Measurements from ENCODE around the gene EEFSEC. TPM values are rescaled to one million over a fixed set of nuclear protein-coding genes. Genes with fewer than 3 reads are reported as not detected.

The EEFSEC gene
- total and polyA plus RNA-seq, 2 of the 8 experiments (the other 6 are each of a cell fraction or from before 2014, with no cell fraction given): 13.1 to 19.8 TPM

GRCh38 chr3:128271536-128272332 is 118.5 kb downstream of the EEFSEC start:
- ChIA-PET CTCF (ENCODE audit: partially characterized antibody) (interaction anchor here (0.6 to 6.1 kb wide), 15 partner anchors 10 to 101 kb away, joined by 3 to 48 read pairs (median 7); no protein-coding TSS in a partner anchor), POLR2A (ENCODE audit: partially characterized antibody) (interaction anchor here (1.3 kb wide), 1 partner anchor 10 kb away, joined by 3 read pairs; no protein-coding TSS in a partner anchor)
- H3K23me2 ChIP-seq (ENCODE audit: low read depth, low read length): no peaks in the 10 kb centered on the region
- no peak overlapping the region for H2AFZ ChIP-seq (ENCODE audit: low read length)
- peak in 1 of 2 experiments; percentile 37 for DNase-seq (ENCODE audit: low read depth in 1 of 2, low spot score in 2 of 2)
- peaks cover 6 to 24% (median 14%) of the 10 kb centered on the region in 4 experiments for H3K4me1 ChIP-seq (replicated peaks in 1 of 4; ENCODE audit: control insufficient read depth in 3 of 4, insufficient read depth in 4 of 4, low read length in 3 of 4)
- H4K8ac ChIP-seq (ENCODE audit: extremely low read depth, insufficient read depth, low read length): no peak overlapping the region
- H4K5ac ChIP-seq (ENCODE audit: insufficient read length, low read depth, low read length): no peak overlapping the region
- no peak overlapping the region for H2BK120ac ChIP-seq (replicated peaks; ENCODE audit: low read depth, low read length)
- WGBS, 2 experiments (ENCODE audit: extremely low coverage in 1 of 2, insufficient coverage in 1 of 2, insufficient read length in 1 of 2, insufficient replicate concordance in 2 of 2, low coverage in 1 of 2, low lambda C conversion rate in 2 of 2, missing lambda C conversion rate in 1 of 2): 90% methylated on average over 11 of the region's 11 CpGs; no CpG with 5 or more reads in 1 of the 2 experiments
- H3K4me3 ChIP-seq (ENCODE audit: extremely low read depth in 1 of 4, insufficient read depth in 2 of 4, low read depth in 3 of 4, low read length in 4 of 4): no peak overlapping the region
- H3K36me3 ChIP-seq (ENCODE audit: control insufficient read depth in 2 of 4, insufficient read depth in 4 of 4, low read length in 3 of 4): no peaks in the 10 kb centered on the region
- H4K91ac ChIP-seq (replicated peaks; ENCODE audit: insufficient read length, low read length): no peak overlapping the region
- no peak for FAIRE-seq
- no peak overlapping the region for H2BK15ac ChIP-seq (ENCODE audit: low read length)
- H3K56ac ChIP-seq (replicated peaks; ENCODE audit: insufficient read length, low read depth, low read length): no peak overlapping the region
- H3K14ac ChIP-seq (ENCODE audit: insufficient read length): no peak overlapping the region
- H2BK12ac ChIP-seq (ENCODE audit: low read depth, low read length): 0 out of 2 replicates have a peak overlapping the region, but pooled peaks have one; percentile 21
- no peak overlapping the region for H3K18ac ChIP-seq (ENCODE audit: extremely low read depth, low read length)
- no peak overlapping the region for H3K23ac ChIP-seq (ENCODE audit: insufficient read length)
- TF ChIP-seq JUN (IDR thresholded peaks at IDR 0.05; ENCODE audit: low read depth, low read length): no peak
- TF ChIP-seq EGR1 (IDR thresholded peaks at IDR 0.05; ENCODE audit: borderline replicate concordance, low read depth, low read length): no peak
- TF ChIP-seq SRF (IDR thresholded peaks at IDR 0.05; ENCODE audit: low read depth, low read length): no peak
- no peak for TF ChIP-seq RXRA (IDR thresholded peaks at IDR 0.05; ENCODE audit: insufficient read depth, low read depth, low read length)
- TF ChIP-seq KDM5A (IDR thresholded peaks at IDR 0.05; ENCODE audit: low read length): no peak
- TF ChIP-seq ATF3 (IDR thresholded peaks at IDR 0.05; ENCODE audit: insufficient read depth, low read depth, low read length): no peak
- TF ChIP-seq SIN3A (conservative IDR thresholded peaks at IDR 0.05 in 1 of 2, IDR thresholded peaks at IDR 0.05 in 1 of 2; ENCODE audit: low read depth in 1 of 2, low read length in 2 of 2): no peak
- TF ChIP-seq SP4 (IDR thresholded peaks at IDR 0.05; ENCODE audit: low read length): no peak
- no peak for TF ChIP-seq RBBP5 (IDR thresholded peaks at IDR 0.05; ENCODE audit: borderline replicate concordance, low read depth, low read length)
- no peak for TF ChIP-seq SP1 (IDR thresholded peaks at IDR 0.05; ENCODE audit: low read depth, low read length)
- no peak for TF ChIP-seq TAF1 (IDR thresholded peaks at IDR 0.05; ENCODE audit: low read depth, low read length)
- no peak for TF ChIP-seq FOSL1 (IDR thresholded peaks at IDR 0.05; ENCODE audit: insufficient read depth, low read depth, low read length)
- no peak overlapping the region for H3K4me2 ChIP-seq (ENCODE audit: insufficient read depth in 1 of 2, low read depth in 2 of 2, low read length in 2 of 2)
- no peak overlapping the region for H3K9ac ChIP-seq (replicated peaks in 1 of 4; ENCODE audit: extremely low read depth in 1 of 4, low read depth in 3 of 4, low read length in 3 of 4)
- H4K20me1 ChIP-seq (replicated peaks in 1 of 2; ENCODE audit: control insufficient read depth in 1 of 2, insufficient read depth in 2 of 2, low read length in 2 of 2): no peaks in the 10 kb centered on the region
- no peaks in the 10 kb centered on the region for H3K27me3 ChIP-seq (replicated peaks in 1 of 4; ENCODE audit: control insufficient read depth in 3 of 4, extremely low read depth in 1 of 4, insufficient read depth in 3 of 4, low read length in 3 of 4)
- no peaks in the 10 kb centered on the region for H3K79me1 ChIP-seq (ENCODE audit: low read depth, low read length)
- no peak overlapping the region for H3K4ac ChIP-seq (replicated peaks; ENCODE audit: insufficient read length, low read depth, low read length)
- no peak overlapping the region for H3K27ac ChIP-seq (ENCODE audit: low read depth, low read length)
- peak overlapping the region; percentile 21 for H2BK20ac ChIP-seq (ENCODE audit: low read length)
- H3K9me3 ChIP-seq (ENCODE audit: insufficient read depth in 2 of 2, low read depth in 1 of 2, low read length in 1 of 2): no peaks in the 10 kb centered on the region
- no peak overlapping the region; the same call in 1 of the 2 replicates for H2AK5ac ChIP-seq (ENCODE audit: low read depth, low read length)
- no peaks in the 10 kb centered on the region for H3K79me2 ChIP-seq (ENCODE audit: control insufficient read depth in 1 of 2, insufficient read depth in 2 of 2, low read length in 2 of 2)
- H2BK5ac ChIP-seq (ENCODE audit: low read depth, low read length): no peak overlapping the region
